Stimulated activated CD4-positive, alpha-beta T cell treated with anti-CD3 and anti-CD28 coated beads, Interleukin-12 subunit alpha, Interleukin-12 subunit beta, amount 100 ng/mL, for 48 hours (primary cell): ENCODE measurements around the gene P2RY14.

Experiments used
- DNase-seq, 3 donors: peaks; one replicate each; pipeline ENCODE4 v3.0.0-alpha.2; 2020; ENCODE audit warnings: low read depth in 2 of 3, low spot score in 1 of 3

Gene P2RY14

GRCh38 chr3:151301787-151302186 is 23.4 kb upstream of the P2RY14 start:
- no peak for DNase-seq

GRCh38 chr3:151300539-151300938 is 22.2 kb upstream of the P2RY14 start:
- DNase-seq, result no peak

GRCh38 chr3:151299006-151299405 is 20.7 kb upstream of the P2RY14 start:
- DNase-seq, result no peak

GRCh38 chr3:151297429-151297828 is 19.1 kb upstream of the P2RY14 start:
- DNase-seq, result no peak

GRCh38 chr3:151296226-151296625 is 17.9 kb upstream of the P2RY14 start:
- DNase-seq, result no peak

GRCh38 chr3:151293127-151293526 is 14.8 kb upstream of the P2RY14 start:
- no peak for DNase-seq

GRCh38 chr3:151290673-151291072 is 12.3 kb upstream of the P2RY14 start:
- DNase-seq, result no peak

GRCh38 chr3:151289445-151289844 is 11.1 kb upstream of the P2RY14 start:
- no peak for DNase-seq

GRCh38 chr3:151285940-151286339 is 7.6 kb upstream of the P2RY14 start:
- DNase-seq, result no peak

- peak in 1 of 3 donors; percentile 14 for DNase-seq
Observed at GRCh38 chr3:151283907-151284461, 5.6 kb upstream of the P2RY14 start.

- no peak for DNase-seq
Observed at GRCh38 chr3:151283387-151283786, 5.0 kb upstream of the P2RY14 start.

- DNase-seq, result no peak
Observed at GRCh38 chr3:151282921-151283320, 4.6 kb upstream of the P2RY14 start.

GRCh38 chr3:151281671-151282324 is 3.5 kb upstream of the P2RY14 start:
- no peak for DNase-seq

GRCh38 chr3:151276687-151277042 is 1.7 kb downstream of the P2RY14 start:
- DNase-seq, result no peak

- DNase-seq, result no peak
Observed at GRCh38 chr3:151276038-151276686, 2.2 kb downstream of the P2RY14 start.

GRCh38 chr3:151275091-151275490 is 3.3 kb downstream of the P2RY14 start:
- DNase-seq, result no peak

GRCh38 chr3:151269631-151270030 is 8.7 kb downstream of the P2RY14 start:
- no peak for DNase-seq

GRCh38 chr3:151268267-151269235 is 9.8 kb downstream of the P2RY14 start:
- peak in 2 of 3 donors; percentile 2 to 7 for DNase-seq

- no peak for DNase-seq
Observed at GRCh38 chr3:151267066-151267465, 11.3 kb downstream of the P2RY14 start.

- DNase-seq, result no peak
Observed at GRCh38 chr3:151265866-151266265, 12.5 kb downstream of the P2RY14 start.

GRCh38 chr3:151265166-151265565 is 13.2 kb downstream of the P2RY14 start:
- no peak for DNase-seq

GRCh38 chr3:151264605-151265004 is 13.7 kb downstream of the P2RY14 start:
- no peak for DNase-seq
